BLaER1 (cell line): ENCODE measurements around the gene FRK.

Source experiments
- H3K27ac ChIP-seq: shearing (Covaris generic); formaldehyde crosslinking; 2 replicates; pipeline ENCODE4 v1.8.1; 2022
- H3K27me3 ChIP-seq: shearing (Covaris generic); formaldehyde crosslinking; 2 replicates; pipeline ENCODE4 v1.8.1; 2022
- H3K36me3 ChIP-seq: shearing (Covaris generic); formaldehyde crosslinking; 2 replicates; pipeline ENCODE4 v1.8.1; 2022
- H3K4me1 ChIP-seq: shearing (Covaris generic); formaldehyde crosslinking; 2 replicates; pipeline ENCODE4 v1.8.1; 2022
- H3K4me2 ChIP-seq: shearing (Covaris generic); formaldehyde crosslinking; 2 replicates; pipeline ENCODE4 v1.8.1; 2022
- H3K4me3 ChIP-seq: shearing (Covaris generic); formaldehyde crosslinking; 2 replicates; pipeline ENCODE4 v1.8.1; 2022
- H3K9ac ChIP-seq: shearing (Covaris generic); formaldehyde crosslinking; 2 replicates; pipeline ENCODE4 v1.8.1; 2022
- H3K9me3 ChIP-seq: shearing (Covaris generic); formaldehyde crosslinking; 2 replicates; pipeline ENCODE4 v1.8.1; 2022
- H4K20me1 ChIP-seq: shearing (Covaris generic); formaldehyde crosslinking; 2 replicates; pipeline ENCODE4 v1.8.1; 2022
- Cebpa-rat ChIP-seq: shearing (Covaris generic); IDR thresholded peaks from 2 replicates; pipeline ENCODE4 v1.8.1; 2022

The FRK gene

DNA sequence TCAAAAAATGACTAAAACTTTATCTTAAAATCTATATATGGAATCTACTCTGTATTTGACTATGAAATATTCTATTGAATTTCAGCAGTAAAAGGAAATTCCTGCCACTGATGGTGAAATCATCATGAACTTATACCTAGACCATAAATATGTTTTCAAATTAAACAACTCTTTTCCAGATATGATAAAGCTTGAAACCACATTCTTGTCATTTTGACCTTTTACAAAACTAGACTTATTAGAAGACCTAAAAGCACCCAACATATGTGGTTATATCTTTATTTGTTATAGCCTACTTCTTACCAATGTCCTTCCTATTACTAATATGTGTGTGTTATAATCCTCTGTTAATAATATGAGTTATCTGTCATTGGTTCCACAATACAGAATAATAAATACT, 35.3 kb downstream of the FRK start:
- Histone ChIP-seq H3K27me3 (no peaks in the 10 kb centered on the region), H3K9ac (no peak overlapping the region), H3K9me3 (no peaks in the 10 kb centered on the region), H3K4me2 (no peak overlapping the region), H3K27ac (no peak overlapping the region), H3K4me1 (peaks cover 5% of the 10 kb centered on the region; the same call in 1 of the 2 replicates), H4K20me1 (no peaks in the 10 kb centered on the region), H3K36me3 (no peaks in the 10 kb centered on the region), H3K4me3 (no peak overlapping the region)
- no peak for TF ChIP-seq Cebpa-rat

DNA sequence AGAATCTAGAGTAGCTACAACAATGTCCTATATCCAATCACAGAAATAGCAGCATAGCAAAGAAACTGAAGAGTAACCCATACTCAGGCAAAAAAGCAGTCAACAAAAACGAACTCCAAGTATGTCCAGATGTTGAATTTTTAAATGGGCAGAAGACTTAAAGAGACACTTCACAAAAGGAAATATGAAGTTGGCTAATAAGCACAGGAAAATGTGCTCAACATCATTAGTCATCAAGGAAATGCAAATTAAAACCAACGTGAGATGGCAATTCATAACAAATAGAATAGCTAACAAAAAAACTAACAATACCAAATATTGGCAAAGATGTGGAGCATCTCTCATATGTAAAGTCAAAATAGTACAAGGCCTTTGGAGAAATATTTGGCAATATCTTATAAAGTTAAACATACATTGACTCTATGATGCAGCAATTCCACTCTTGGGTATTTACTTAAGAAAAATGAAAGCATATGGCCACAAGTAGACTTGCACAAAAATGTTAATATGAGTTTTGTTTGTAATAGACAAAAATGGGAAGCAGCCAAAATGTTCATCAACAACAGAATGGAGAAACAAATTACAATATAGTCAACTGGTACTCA, 37.7 kb downstream of the FRK start:
- H3K27ac ChIP-seq = no peak overlapping the region
- H4K20me1 ChIP-seq = no peaks in the 10 kb centered on the region
- no peak overlapping the region for H3K4me2 ChIP-seq
- no peak for TF ChIP-seq Cebpa-rat
- no peaks in the 10 kb centered on the region for H3K36me3 ChIP-seq
- no peaks in the 10 kb centered on the region for H3K9me3 ChIP-seq
- H3K4me3 ChIP-seq = no peak overlapping the region
- no peak overlapping the region for H3K9ac ChIP-seq
- no peaks in the 10 kb centered on the region for H3K27me3 ChIP-seq
- peaks cover 5% of the 10 kb centered on the region; the same call in 1 of the 2 replicates for H3K4me1 ChIP-seq

DNA sequence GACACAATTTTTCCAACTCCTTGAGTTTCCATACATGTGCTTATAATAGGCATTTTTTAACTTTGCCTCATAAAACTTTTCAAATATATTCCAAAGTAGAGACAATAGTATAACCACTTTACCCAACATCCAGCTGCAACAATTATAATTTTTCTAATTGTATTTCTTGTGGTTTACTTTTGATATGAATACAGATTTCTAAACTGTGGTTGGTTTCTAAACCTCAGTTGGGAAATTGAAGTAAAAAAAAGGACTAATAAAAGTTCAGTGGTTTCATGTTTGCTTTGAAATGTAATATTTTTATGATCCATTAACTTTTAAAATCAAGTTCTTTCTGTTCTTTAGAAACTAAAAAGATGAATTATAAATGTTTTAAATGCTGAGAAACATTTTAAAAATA, 40.0 kb downstream of the FRK start:
- no peaks in the 10 kb centered on the region for H3K27me3 ChIP-seq
- H3K27ac ChIP-seq = no peak overlapping the region
- H3K4me2 ChIP-seq = no peak overlapping the region
- H4K20me1 ChIP-seq = no peaks in the 10 kb centered on the region
- no peak for TF ChIP-seq Cebpa-rat
- H3K36me3 ChIP-seq = no peaks in the 10 kb centered on the region
- H3K4me3 ChIP-seq = no peak overlapping the region
- H3K9ac ChIP-seq = no peak overlapping the region
- peaks cover 5% of the 10 kb centered on the region; the same call in 1 of the 2 replicates for H3K4me1 ChIP-seq
- H3K9me3 ChIP-seq = no peaks in the 10 kb centered on the region

DNA sequence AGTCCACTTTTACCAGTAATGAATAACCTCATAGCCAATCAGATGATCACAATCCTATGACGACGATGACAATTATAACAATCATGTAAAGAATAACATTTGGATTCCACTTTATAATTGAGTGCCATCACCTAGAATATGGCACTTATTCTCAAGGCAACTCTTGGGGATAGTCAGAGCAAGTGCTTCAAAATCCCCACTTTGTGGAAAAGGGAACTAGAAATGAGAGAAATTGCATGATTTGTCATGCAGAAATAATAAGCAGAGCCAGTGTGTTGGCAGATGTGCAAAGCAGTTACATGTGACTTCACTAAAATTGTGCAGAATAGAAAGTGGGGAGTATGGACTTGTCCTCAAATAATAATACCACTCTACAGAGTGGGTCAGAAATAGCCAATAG, 41.3 kb downstream of the FRK start:
- Histone ChIP-seq H3K4me2 (no peak overlapping the region), H3K27ac (no peak overlapping the region)

DNA sequence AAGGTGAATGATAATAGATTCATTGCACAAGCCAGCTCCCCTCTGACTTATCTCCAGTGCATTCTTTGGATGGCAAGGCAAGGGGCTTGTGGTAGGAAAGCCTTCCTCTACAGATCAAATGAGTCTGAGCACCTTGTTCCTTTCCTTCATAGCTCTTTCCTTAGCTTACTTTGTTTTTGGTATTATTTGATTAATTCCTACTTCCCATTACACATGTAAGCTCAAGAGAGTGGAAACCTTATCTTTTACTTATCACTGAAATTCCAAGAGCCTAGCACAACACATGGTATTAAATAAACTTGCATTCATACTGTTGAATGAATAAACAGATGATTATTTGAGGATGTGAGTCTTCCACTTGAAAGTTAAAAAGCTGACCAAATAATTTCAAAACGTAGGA, 41.7 kb downstream of the FRK start:
- no peaks in the 10 kb centered on the region for H4K20me1 ChIP-seq
- H3K9ac ChIP-seq = no peak overlapping the region
- no peaks in the 10 kb centered on the region for H3K36me3 ChIP-seq
- no peaks in the 10 kb centered on the region for H3K9me3 ChIP-seq
- no peak for TF ChIP-seq Cebpa-rat
- H3K4me3 ChIP-seq = no peak overlapping the region
- H3K4me1 ChIP-seq = peaks cover 5% of the 10 kb centered on the region; the same call in 1 of the 2 replicates
- no peaks in the 10 kb centered on the region for H3K27me3 ChIP-seq
- H3K4me2 ChIP-seq = no peak overlapping the region
- no peak overlapping the region for H3K27ac ChIP-seq

More for the DNA sequence above, 41.3 kb downstream of the FRK start:
- Histone ChIP-seq H3K4me3 (no peak overlapping the region), H3K9ac (no peak overlapping the region), H3K36me3 (no peaks in the 10 kb centered on the region), H3K27me3 (no peaks in the 10 kb centered on the region), H3K9me3 (no peaks in the 10 kb centered on the region), H4K20me1 (no peaks in the 10 kb centered on the region), H3K4me1 (peaks cover 5% of the 10 kb centered on the region; the same call in 1 of the 2 replicates)
- no peak for TF ChIP-seq Cebpa-rat

DNA sequence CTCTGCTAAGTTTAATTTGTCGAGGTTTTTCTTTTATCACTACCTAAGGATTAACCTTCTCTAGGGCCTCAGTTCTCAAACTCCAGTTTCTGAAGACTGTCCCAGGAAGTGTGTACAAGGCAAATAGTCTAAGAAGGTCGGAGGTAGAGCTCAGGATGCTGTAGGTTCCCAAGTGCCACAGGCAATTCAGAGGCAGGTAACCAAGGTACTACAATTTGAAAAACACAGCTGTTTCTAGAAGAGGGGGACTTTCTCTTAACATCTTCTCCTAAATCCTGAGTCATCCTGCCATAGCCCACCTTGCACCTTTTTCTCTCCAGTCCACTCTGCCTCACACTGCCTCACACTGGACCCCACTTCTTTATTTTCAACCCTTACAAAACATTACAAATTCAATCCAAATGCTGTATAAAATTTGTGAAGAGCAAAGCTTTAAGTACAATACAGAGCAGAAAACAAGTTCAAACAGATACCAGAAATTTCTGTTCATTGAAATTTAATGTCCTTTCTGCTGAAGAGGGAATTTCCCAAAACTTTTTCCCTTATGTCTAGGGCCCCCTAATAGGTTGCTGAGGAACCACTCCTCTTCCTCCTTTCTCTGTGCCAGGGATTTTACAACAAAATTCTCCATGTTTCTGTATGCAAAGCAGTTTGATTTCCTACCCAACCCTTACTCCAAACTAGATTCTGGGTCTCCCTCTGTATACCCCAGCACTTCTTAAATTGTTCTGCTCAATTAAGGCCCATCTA, 43.0 kb downstream of the FRK start:
- Histone ChIP-seq H3K9me3 (no peaks in the 10 kb centered on the region), H3K9ac (no peak overlapping the region), H3K27ac (no peak overlapping the region), H3K36me3 (no peaks in the 10 kb centered on the region), H3K4me1 (peaks cover 5% of the 10 kb centered on the region; the same call in 1 of the 2 replicates), H3K4me2 (no peak overlapping the region), H3K4me3 (no peak overlapping the region), H3K27me3 (no peaks in the 10 kb centered on the region), H4K20me1 (no peaks in the 10 kb centered on the region)
- TF ChIP-seq Cebpa-rat = no peak

DNA sequence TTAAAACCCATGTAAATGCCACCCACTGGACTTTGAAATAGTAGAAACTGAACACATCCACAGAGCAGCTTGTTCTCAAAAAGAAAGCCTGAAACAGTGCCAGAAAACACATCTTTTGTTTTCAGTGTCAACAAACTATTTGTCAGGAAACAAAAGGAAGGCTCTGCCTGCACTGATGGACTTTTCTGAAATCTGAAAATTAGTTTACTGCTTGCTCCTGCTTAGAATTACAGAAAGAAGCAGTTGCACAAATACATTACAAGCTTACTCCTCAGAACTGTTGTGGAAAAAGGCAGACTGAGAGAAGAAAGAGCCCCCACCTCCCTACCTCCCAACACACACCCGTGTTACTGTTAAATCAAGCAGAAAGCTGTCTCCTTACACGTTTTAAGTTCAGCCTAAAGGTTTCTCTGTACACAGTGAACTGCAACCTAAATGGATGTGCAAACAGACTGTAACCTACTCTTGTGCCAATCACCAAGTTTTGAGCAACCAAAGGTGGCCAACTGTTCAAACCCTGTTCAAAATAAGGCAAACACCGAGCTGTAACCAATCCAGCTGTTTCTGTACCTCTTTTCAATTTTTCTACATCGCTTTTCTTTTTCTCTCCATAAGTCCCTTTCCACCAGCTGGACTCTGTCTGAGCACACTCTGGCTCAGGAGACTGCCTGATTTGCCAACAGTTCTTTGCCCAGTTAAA, 43.7 kb downstream of the FRK start:
- no peak for TF ChIP-seq Cebpa-rat
- H3K4me1 ChIP-seq = peaks cover 5% of the 10 kb centered on the region; the same call in 1 of the 2 replicates
- no peak overlapping the region for H3K4me2 ChIP-seq
- H3K9me3 ChIP-seq = no peaks in the 10 kb centered on the region
- no peak overlapping the region for H3K27ac ChIP-seq
- H3K9ac ChIP-seq = no peak overlapping the region
- H4K20me1 ChIP-seq = no peaks in the 10 kb centered on the region
- H3K27me3 ChIP-seq = no peaks in the 10 kb centered on the region
- H3K4me3 ChIP-seq = no peak overlapping the region
- H3K36me3 ChIP-seq = no peaks in the 10 kb centered on the region

DNA sequence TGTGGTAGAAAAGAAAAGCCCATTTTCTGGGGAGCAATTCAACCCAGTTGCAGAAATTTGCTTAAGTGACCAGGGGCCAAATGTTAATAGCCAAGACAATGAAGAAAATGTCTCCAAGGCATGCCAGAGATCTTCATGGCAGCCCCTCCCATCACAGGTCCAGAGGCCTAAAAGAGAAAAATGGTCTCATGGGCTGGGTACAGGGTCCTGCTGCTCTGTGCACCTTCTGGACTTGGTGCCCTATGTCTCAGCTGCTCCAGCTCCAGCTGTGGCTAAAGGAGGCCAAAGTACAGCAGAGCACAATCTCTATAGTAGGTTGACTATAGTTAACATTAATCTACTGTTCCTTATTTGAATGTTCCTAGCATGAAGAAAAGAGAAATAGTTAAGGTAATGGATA, 44.7 kb downstream of the FRK start:
- Histone ChIP-seq H3K27ac (no peak overlapping the region), H3K9ac (no peak overlapping the region), H3K27me3 (no peaks in the 10 kb centered on the region), H3K9me3 (no peaks in the 10 kb centered on the region), H3K4me3 (no peak overlapping the region), H3K4me2 (no peak overlapping the region), H3K4me1 (peaks cover 5% of the 10 kb centered on the region; the same call in 1 of the 2 replicates), H3K36me3 (no peaks in the 10 kb centered on the region), H4K20me1 (no peaks in the 10 kb centered on the region)
- TF ChIP-seq Cebpa-rat = no peak

DNA sequence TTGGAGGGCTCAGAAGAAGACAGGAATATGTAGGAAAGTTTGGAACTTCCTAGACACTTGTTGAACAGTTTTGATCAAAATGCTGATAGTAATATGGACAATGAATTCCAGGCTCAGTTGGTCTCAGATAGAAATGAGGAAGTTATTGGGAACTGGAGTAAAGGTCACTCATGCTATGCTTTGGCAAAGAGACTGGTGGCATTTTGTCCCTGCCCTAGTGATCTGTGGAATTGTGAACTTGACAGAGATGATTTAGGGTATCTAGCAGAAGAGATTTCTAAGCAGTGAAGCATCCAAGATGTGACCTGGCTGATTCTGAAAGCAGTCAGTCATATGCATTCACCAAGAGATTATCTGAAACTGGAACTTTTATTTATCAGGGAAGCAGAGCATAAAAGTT, 45.1 kb downstream of the FRK start:
- Histone ChIP-seq H3K9ac (no peak overlapping the region), H3K4me3 (no peak overlapping the region), H3K4me1 (peaks cover 2% of the 10 kb centered on the region; the same call in 1 of the 2 replicates), H3K27ac (no peak overlapping the region), H3K27me3 (no peaks in the 10 kb centered on the region), H4K20me1 (no peaks in the 10 kb centered on the region), H3K4me2 (no peak overlapping the region), H3K9me3 (no peaks in the 10 kb centered on the region), H3K36me3 (no peaks in the 10 kb centered on the region)
- no peak for TF ChIP-seq Cebpa-rat

DNA sequence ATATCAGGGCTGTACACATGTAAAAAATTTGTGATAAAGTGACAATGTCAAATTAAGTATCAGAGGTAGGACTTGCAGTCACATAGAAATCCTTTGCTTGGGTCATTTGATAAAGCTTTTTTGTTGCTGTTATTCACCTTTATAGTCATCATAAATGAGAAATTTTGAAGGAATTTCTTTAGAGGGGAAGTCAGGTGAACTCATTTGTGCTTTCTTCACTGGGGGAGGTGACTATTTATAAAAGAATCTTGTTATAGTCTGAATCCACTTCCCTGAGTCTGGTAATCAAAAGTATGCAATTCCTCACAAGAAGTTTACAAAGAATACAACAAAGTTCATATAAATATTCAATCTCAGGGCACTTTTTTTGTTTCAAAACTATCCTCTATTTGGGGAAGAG, 47.7 kb downstream of the FRK start:
- H3K27ac ChIP-seq = no peak overlapping the region
- no peak for TF ChIP-seq Cebpa-rat
- no peaks in the 10 kb centered on the region for H3K4me1 ChIP-seq
- H3K9ac ChIP-seq = no peak overlapping the region
- H3K36me3 ChIP-seq = no peaks in the 10 kb centered on the region
- H3K4me3 ChIP-seq = no peak overlapping the region
- no peaks in the 10 kb centered on the region for H3K9me3 ChIP-seq
- H3K27me3 ChIP-seq = no peaks in the 10 kb centered on the region
- H3K4me2 ChIP-seq = no peak overlapping the region
- no peaks in the 10 kb centered on the region for H4K20me1 ChIP-seq
